GM23338 (cell line): ENCODE data around the gene PNPO. TPM values are rescaled to one million over a fixed set of nuclear protein-coding genes. Genes with fewer than 3 reads are reported as not detected.

Experiments
- ATAC-seq: fragments of 200-7000 bp; cut with Tn5 transposase; 3 replicates; pipeline ENCODE4 v1.9.1; 2020
- DNase-seq: peaks from one replicate; pipeline ENCODE4 v3.0.0-alpha.2; 2015; ENCODE audit warnings: low spot score
- H2AFZ ChIP-seq: fragments of 200-600 bp; sonication (generic); 2 replicates; pipeline ENCODE4 v1.8.0; 2016; ENCODE audit warnings: antibody characterized with exemption, mild to moderate bottlenecking, moderate library complexity
- H3F3A ChIP-seq: fragments of 200-600 bp; sonication (generic); replicated peaks from 2 replicates; pipeline ENCODE4 v1.8.0; 2017; ENCODE audit warnings: antibody characterized with exemption, mixed run types, low read depth
- H3K27ac ChIP-seq: fragments of 200-600 bp; sonication (generic); 2 replicates; pipeline ENCODE4 v1.6.1; 2016; ENCODE audit warnings: low read depth
- H3K27me3 ChIP-seq: fragments of 200-600 bp; sonication (generic); 2 replicates; pipeline ENCODE4 v1.8.0; 2016; ENCODE audit warnings: mild to moderate bottlenecking, mixed run types, moderate library complexity; ENCODE audit not compliant: insufficient read depth
- H3K36me3 ChIP-seq: fragments of 200-600 bp; sonication (generic); 2 replicates; pipeline ENCODE4 v1.8.0; 2016; ENCODE audit warnings: mild to moderate bottlenecking; ENCODE audit not compliant: insufficient read depth
- H3K4me1 ChIP-seq: fragments of 200-600 bp; sonication (generic); 2 replicates; pipeline ENCODE4 v1.8.0; 2016; ENCODE audit warnings: mild to moderate bottlenecking, moderate library complexity; ENCODE audit not compliant: insufficient read depth
- H3K4me2 ChIP-seq: fragments of 200-600 bp; sonication (generic); 2 replicates; pipeline ENCODE4 v1.7.1; 2017; ENCODE audit warnings: mixed run types
- H3K4me3 ChIP-seq: fragments of 200-600 bp; sonication (generic); 2 replicates; pipeline ENCODE4 v1.6.1; 2016; ENCODE audit warnings: mixed run types
- H3K79me2 ChIP-seq: fragments of 200-600 bp; sonication (generic); replicated peaks from 2 replicates; pipeline ENCODE4 v1.8.0; 2017; ENCODE audit warnings: mild to moderate bottlenecking; ENCODE audit not compliant: insufficient read depth
- H3K9me2 ChIP-seq: fragments of 200-600 bp; sonication (generic); 2 replicates; pipeline ENCODE4 v1.8.0; 2017; ENCODE audit not compliant: insufficient read depth
- H4K20me1 ChIP-seq: fragments of 200-600 bp; sonication (generic); replicated peaks from 2 replicates; pipeline ENCODE4 v1.8.0; 2017; ENCODE audit warnings: mild to moderate bottlenecking; ENCODE audit not compliant: insufficient read depth
- H3K27ac Mint-ChIP-seq: 2 replicates; pipeline ENCODE4 v1.8.0; 2020; ENCODE audit warnings: inconsistent platforms, mild to moderate bottlenecking, moderate library complexity, mixed read lengths
- H3K27me3 Mint-ChIP-seq: 3 replicates; pipeline ENCODE4 v1.8.0; 2022; ENCODE audit warnings: low read depth, mild to moderate bottlenecking, moderate library complexity, mixed read lengths, inconsistent platforms; ENCODE audit not compliant: insufficient read depth, poor library complexity
- H3K36me3 Mint-ChIP-seq: 3 replicates; pipeline ENCODE4 v1.8.0; 2021; ENCODE audit warnings: low read depth, mild to moderate bottlenecking, inconsistent platforms, moderate library complexity, mixed read lengths
- H3K4me1 Mint-ChIP-seq: 3 replicates; pipeline ENCODE4 v1.8.0; 2020; ENCODE audit warnings: mild to moderate bottlenecking, inconsistent platforms, mixed read lengths
- H3K4me3 Mint-ChIP-seq: 3 replicates; pipeline ENCODE4 v1.8.0; 2021; ENCODE audit warnings: moderate library complexity, mild to moderate bottlenecking, inconsistent platforms, mixed read lengths
- H3K9me3 Mint-ChIP-seq: 3 replicates; pipeline ENCODE4 v1.8.0; 2020; ENCODE audit warnings: moderate library complexity, mild to moderate bottlenecking, inconsistent platforms, mixed read lengths
- CREB1 ChIP-seq: fragments of 250-450 bp; sonication (Bioruptor Pico); IDR thresholded peaks from 2 replicates; pipeline ENCODE4 v1.5.0; 2020; ENCODE audit warnings: low read depth, mild to moderate bottlenecking, moderate library complexity
- CTCF ChIP-seq, 2 experiments: fragments of 200-600 bp in 1 of 2; sonication (generic) in 1 of 2; conservative IDR thresholded peaks; 2 replicates each; pipeline versions ENCODE4 v1.5.1 to v1.6.1; 2016 to 2017; ENCODE audit warnings: antibody characterized with exemption in 2 of 2, low read depth in 2 of 2, mild to moderate bottlenecking in 2 of 2, moderate library complexity in 1 of 2
- ETS1 ChIP-seq: IDR thresholded peaks from 2 replicates; pipeline ENCODE4 v1.6.1; 2016; ENCODE audit warnings: antibody characterized with exemption
- EZH2 ChIP-seq: fragments of 200-600 bp; sonication (generic); IDR thresholded peaks from one replicate; pipeline ENCODE4 v1.8.0; 2017; ENCODE audit warnings: antibody characterized with exemption, mild to moderate bottlenecking, low read depth; ENCODE audit not compliant: unreplicated experiment
- EZH2phosphoT487 ChIP-seq: fragments of 200-600 bp; sonication (generic); IDR thresholded peaks from one replicate; pipeline ENCODE4 v1.8.1; 2018; ENCODE audit warnings: antibody characterized with exemption; ENCODE audit not compliant: unreplicated experiment
- JUNB ChIP-seq: IDR thresholded peaks from one replicate; pipeline ENCODE4 v1.6.1; 2016; ENCODE audit warnings: antibody characterized with exemption; ENCODE audit not compliant: unreplicated experiment
- NANOG ChIP-seq: IDR thresholded peaks from 2 replicates; pipeline ENCODE4 v1.6.1; 2016; ENCODE audit warnings: antibody characterized with exemption, borderline replicate concordance
- POLR2AphosphoS5 ChIP-seq: IDR thresholded peaks from 2 replicates; pipeline ENCODE4 v1.6.1; 2016; ENCODE audit warnings: antibody characterized with exemption, low read depth
- REST ChIP-seq: IDR thresholded peaks from one replicate; pipeline ENCODE4 v1.6.1; 2018; ENCODE audit warnings: antibody characterized with exemption; ENCODE audit not compliant: unreplicated experiment
- STAT1 ChIP-seq: IDR thresholded peaks from one replicate; pipeline ENCODE4 v1.6.1; 2016; ENCODE audit warnings: antibody characterized with exemption; ENCODE audit not compliant: unreplicated experiment
- ZNF114 ChIP-seq: fragments of 250-450 bp; sonication (Bioruptor Pico); IDR thresholded peaks from 2 replicates; pipeline ENCODE4 v1.5.0; 2020; ENCODE audit warnings: mild to moderate bottlenecking, moderate library complexity
- polyA plus RNA-seq: library from polyadenylated mRNA; unstranded; fragments of >200 nt; fragmentation: Nextera tagmentation; extraction: Ambion mirVana; gene quantifications from 2 replicates; pipeline ENCODE4 v1.2.1, GENCODE V29; 2016
- total RNA-seq: library from RNA; depleted of rRNA; stranded (reverse); fragments of >200 nt; shearing (Covaris generic); gene quantifications from 2 replicates; pipeline ENCODE4 v1.2.3, GENCODE V29; 2014

Gene PNPO
- total and polyA plus RNA-seq, 2 experiments from 2014 or later, result 5.0 to 12.7 TPM

- TF ChIP-seq STAT1, result no peak
- no peak for TF ChIP-seq JUNB
- peak; percentile 91 to 97 for TF ChIP-seq CTCF (conservative IDR thresholded peaks at IDR 0.05; ENCODE audit: low read depth in 2 of 2)
- H3K4me3 ChIP-seq, result peak overlapping the region; percentile 40
- H3K9me2 ChIP-seq, result no peaks in the 10 kb centered on the region
- no peaks in the 10 kb centered on the region for H3K79me2 ChIP-seq
- DNase-seq (peak; percentile 96), ATAC-seq (peak; percentile 93)
- no peaks in the 10 kb centered on the region for H4K20me1 ChIP-seq
- H3K4me2 ChIP-seq, result peak overlapping the region; percentile 74
- H3K4me3 Mint-ChIP-seq, result peak overlapping the region; percentile 63
- H3F3A ChIP-seq, result peaks cover 2% of the 10 kb centered on the region; the same call in 1 of the 2 replicates
- peak overlapping the region; percentile 92 for H2AFZ ChIP-seq
- peaks cover 9% of the 10 kb centered on the region for H3K27me3 Mint-ChIP-seq
- H3K9me3 Mint-ChIP-seq, result no peaks in the 10 kb centered on the region
- peaks cover 5% of the 10 kb centered on the region; the same call in 2 of the 3 replicates for H3K36me3 Mint-ChIP-seq
- H3K4me1 Mint-ChIP-seq, result peaks cover 19% of the 10 kb centered on the region
- H3K27ac ChIP-seq, result no peak overlapping the region
- H3K36me3 ChIP-seq, result no peaks in the 10 kb centered on the region
- no peaks in the 10 kb centered on the region for H3K27me3 ChIP-seq
- H3K27ac Mint-ChIP-seq, result peak overlapping the region; percentile 80
- 0 out of 2 replicates have a peak, but pooled peaks cover 5% of the 10 kb centered on the region for H3K4me1 ChIP-seq
These were observed 7.9 kb downstream of the PNPO start for GRCh38 chr17:47949197-47949759.

GRCh38 chr17:47949946-47950345 lies 8.6 kb downstream of the PNPO start:
- H3K4me2 ChIP-seq, result peak overlapping the region; percentile 74
- peaks cover 2% of the 10 kb centered on the region; the same call in 1 of the 2 replicates for H3F3A ChIP-seq
- ATAC-seq, result no peak
- H3K27ac Mint-ChIP-seq, result no peak overlapping the region
- peak overlapping the region; percentile 63; the same call in 1 of the 3 replicates for H3K4me3 Mint-ChIP-seq
- DNase-seq, result peak; percentile 17
- H3K36me3 Mint-ChIP-seq, result peaks cover 2% of the 10 kb centered on the region; the same call in 2 of the 3 replicates
- H3K27me3 Mint-ChIP-seq, result peaks cover 6% of the 10 kb centered on the region
- no peaks in the 10 kb centered on the region for H3K27me3 ChIP-seq
- no peaks in the 10 kb centered on the region for H3K9me3 Mint-ChIP-seq
- peaks cover 19% of the 10 kb centered on the region for H3K4me1 Mint-ChIP-seq
- peak overlapping the region; percentile 92 for H2AFZ ChIP-seq
- H3K79me2 ChIP-seq, result no peaks in the 10 kb centered on the region
- H4K20me1 ChIP-seq, result no peaks in the 10 kb centered on the region
- H3K27ac ChIP-seq, result no peak overlapping the region
- no peaks in the 10 kb centered on the region for H3K36me3 ChIP-seq
- 0 out of 2 replicates have a peak, but pooled peaks cover 5% of the 10 kb centered on the region for H3K4me1 ChIP-seq
- no peak overlapping the region for H3K4me3 ChIP-seq
- H3K9me2 ChIP-seq, result no peaks in the 10 kb centered on the region
- TF ChIP-seq ZNF114, result no peak
- TF ChIP-seq CREB1 (CRISPR knock-in tag), result no peak
- TF ChIP-seq ETS1, result no peak
- TF ChIP-seq JUNB, result no peak
- TF ChIP-seq EZH2phosphoT487, result no peak
- TF ChIP-seq EZH2, result no peak
- TF ChIP-seq CTCF (conservative IDR thresholded peaks at IDR 0.05; ENCODE audit: low read depth in 2 of 2), result no peak
- TF ChIP-seq REST, result no peak
- no peak for TF ChIP-seq POLR2AphosphoS5
- no peak for TF ChIP-seq STAT1
- no peak for TF ChIP-seq NANOG
